Fibroblast of upper back skin (primary cell): ENCODE measurements around the gene SLC49A4.

Experiments used
- DNase-seq: peaks from one replicate; pipeline ENCODE4 v3.0.0-alpha.2; 2013

SLC49A4 gene

DNA sequence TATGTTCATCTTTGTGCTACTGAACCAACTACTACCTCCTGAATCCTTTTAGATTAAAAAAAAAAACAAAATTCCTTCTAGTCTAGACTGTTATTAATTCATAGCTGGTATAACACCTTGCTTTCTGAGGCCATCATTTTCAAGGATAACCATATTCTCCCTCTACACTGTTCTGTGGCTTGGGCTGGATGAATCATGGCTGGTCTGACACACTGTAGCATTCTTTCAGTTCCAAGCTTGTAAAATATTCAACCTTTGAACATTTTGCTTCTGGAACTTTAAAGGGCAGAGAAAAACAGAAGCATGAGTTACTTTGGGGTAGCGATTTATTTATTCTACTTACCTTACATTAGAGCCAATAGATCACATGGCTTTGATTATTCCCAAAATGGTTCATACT lies 8.8 kb upstream of the SLC49A4 start:
- DNase-seq: peak; percentile 85

DNA sequence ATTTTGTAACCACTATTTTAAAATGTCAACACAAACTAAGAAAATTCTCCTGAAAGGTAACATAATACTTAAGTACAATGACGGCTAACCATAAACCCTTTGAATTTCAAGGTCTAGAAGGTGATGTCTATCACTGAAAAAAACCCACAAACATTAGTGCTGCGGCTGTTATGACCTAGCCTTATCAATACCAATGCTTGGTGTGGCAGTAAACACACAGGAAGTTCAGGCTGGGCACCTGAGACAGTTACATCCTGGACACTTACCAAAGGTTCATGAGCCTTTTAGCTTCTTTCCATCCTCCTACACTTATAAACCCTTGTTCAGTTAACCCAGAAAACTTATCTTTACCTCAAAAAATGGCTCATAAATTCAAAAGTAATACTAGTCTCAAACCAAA lies 7.0 kb upstream of the SLC49A4 start:
- DNase-seq: no peak

DNA sequence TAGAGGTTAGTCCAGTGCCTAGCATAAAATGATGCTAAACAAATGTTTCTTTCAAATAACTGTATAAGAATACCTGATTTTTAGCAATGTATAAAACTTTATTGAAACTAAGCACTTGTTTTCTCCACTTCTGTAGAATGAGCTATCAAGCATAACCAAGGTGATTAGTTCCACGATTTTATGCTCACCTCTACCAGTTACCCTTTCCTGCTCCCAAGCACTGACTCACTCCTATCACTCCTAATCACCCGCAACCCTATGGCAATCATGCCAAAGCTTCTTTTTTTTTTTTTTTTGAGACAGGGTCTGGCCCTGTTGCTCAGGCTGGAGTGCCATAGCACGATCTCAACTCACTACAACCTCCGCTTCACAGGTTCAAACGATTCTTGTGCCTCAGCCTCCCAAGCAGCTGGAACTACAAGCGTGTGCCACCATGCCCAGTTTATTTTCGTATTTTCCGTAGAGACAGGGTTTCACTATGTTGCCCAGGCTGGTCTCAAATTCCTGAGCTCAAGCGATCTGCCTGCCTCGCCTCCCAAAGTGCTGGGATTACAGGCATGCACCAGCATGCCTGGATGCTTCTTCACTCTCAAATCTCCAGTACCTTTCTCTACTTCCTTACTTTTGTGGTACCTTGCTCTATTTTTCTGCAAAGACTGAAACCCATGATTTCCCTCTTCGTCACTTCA lies 5.1 kb upstream of the SLC49A4 start:
- no peak for DNase-seq

DNA sequence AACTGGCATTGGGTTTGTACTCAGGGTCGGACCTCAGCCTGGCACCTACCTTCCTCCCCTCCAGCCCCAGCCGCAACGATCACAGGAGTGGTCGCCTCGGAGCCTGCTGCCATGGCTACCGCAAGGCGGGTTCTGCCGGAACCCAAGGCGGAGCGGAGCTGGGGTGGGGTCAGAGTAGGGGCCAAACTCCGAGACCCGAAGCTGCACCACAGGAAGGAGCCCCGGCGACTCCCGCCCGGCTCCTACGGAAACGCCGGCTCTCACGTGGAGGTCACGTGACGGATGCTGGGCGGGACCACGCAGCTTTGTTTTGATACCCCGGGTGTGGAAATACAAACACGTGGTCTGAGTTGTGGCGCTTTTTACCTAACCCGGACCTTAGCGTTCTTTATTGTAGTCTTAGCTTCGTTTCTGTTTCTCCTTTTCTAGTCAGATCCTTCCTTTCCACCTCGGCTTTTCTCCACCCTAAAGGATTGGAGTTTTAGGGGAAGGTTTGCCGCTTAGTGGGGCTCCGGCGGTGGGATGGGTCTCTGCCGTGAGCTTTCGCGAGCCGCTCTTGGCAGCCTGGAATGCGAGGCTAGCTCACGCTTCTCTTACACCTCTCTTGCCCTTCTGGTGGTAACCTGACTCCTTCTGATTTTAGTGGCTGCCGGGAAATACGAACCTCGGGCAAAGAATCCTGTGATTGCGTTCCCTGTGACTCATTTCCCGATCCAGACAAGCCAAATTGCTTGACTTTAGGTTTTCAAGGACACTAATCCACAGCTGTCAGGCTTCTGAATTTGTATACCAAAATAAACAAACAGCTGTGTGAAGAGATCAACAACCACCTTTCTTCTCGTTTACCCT lies 1.1 kb upstream of the SLC49A4 start, which contains the start of gene HSPBAP1:
Gene HSPBAP1 (minus strand): TSS at position 264 of the 849 bp plus-strand sequence. CDS start 151 bp downstream, at position 113.
- DNase-seq: peak; percentile 87

DNA sequence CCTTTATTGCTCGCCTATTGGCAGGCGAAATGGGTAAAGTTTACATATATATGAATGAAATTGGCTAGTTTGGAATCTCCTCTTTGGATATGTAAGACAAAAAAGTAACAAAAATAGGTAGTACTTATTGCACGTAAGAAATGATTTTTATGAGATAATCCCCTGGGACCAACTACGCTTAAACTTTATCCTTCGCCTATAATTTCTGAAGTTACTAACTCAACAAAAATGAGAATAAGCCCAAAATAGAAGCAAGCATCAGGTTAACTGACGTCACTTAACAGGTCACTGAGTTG lies 438 bp upstream of the SLC49A4 start:
- DNase-seq: no peak

DNA sequence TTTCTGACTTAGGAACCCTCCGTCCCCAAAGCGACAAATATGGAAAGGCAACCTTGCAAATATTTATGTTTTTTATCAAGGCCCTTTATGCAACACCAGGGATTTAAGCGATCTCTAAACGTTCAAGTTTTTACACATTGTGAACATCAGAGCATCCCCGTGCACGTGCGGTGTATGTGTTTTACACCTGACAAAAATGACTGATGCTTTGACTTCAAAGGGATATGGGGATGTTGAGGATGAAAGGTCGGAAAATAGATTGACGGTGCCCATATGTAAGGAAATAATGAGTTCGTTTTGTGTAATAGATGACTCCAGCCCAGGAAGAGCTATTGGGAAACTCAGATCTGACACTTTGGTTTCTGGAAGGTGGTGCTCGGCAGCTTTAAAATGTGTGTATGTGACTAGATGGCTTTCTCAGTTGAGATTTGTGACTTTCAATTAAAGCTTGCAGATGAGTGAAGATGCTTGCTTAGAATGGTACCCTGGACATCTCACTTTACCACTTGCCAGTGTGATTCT lies 866 bp downstream of the SLC49A4 start:
- no peak for DNase-seq

DNA sequence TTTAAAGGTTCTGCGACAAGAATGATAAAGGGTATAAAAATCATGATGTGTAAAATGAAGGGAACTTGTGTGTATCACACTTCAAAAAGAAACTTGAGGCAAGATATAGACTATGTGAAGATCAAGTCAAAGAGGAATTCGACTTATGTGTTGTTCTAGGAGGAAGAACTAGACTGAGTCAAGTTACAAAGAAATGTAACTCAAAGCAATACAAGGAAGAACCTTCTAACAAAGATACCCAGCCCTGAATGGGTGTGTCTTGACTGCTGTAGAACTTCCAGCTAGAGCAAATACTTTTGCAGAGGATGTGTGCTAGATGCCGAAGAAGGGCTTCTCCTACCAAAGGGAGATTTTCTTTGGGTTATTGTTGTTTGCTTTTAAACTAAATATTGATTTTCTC lies 2.4 kb downstream of the SLC49A4 start:
- peak; percentile 7 for DNase-seq

DNA sequence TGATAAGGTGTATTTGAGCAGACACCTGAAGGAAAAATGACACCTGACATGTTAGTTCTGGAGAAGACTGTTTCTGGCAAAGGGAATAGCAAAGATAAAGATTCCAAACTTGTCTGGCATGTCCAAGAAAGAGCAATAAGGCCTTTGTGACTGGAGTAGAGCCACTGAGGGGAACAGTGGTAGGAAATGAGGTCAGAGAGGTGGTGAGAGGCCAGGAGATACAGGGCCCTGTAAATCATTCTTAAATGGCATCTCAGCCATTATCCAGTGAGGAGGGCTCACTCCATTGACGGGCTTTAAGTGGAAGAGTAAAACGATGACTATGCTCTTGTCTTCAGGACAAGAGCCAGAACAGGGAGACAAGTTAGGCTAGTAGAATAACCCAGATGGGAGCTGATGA lies 4.5 kb downstream of the SLC49A4 start:
- DNase-seq: no peak

DNA sequence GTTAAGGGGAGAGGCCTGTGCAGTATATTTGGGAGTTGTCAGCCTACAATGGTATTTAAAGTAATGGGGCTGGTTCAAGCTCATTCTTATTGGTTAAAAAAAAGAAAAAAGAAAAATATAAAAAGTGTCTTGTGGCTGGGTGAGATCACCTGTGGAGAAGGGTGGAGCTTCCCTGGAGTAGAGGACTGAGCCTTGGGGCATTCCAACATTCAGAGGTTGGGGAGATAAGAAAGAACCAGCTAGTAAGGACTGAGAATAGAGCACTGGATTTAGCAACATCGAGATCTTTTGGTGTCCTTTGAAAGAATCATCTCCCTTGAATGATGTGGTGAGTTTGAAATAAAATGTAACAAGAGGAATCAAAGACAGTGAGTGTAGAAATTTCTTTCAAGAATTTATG lies 5.2 kb downstream of the SLC49A4 start:
- no peak for DNase-seq

DNA sequence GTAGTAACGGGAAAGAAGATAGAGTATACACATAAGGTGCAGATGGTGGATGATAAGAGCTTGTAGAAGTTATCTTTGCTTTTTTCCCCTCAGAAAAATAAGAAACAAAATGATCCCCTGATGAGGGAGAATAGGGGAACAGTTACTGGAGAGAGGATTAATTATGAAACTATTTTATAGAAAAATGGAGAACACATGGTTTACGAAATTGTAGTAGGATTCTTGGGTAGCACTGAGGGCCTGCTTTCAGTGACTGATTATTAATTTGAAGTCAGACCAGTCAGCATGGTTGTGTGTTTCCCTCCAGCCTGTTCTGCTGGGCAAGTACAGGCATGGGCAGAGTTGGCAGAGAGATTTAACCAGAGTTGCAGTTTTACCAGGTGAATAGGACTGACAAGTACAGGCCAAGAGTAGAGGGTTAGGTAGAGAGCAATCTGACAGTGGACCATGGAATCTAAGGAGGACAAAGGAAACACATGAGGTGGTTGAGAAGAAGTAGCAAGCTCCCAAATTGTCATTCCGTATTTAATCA lies 5.9 kb downstream of the SLC49A4 start:
- DNase-seq: no peak

DNA sequence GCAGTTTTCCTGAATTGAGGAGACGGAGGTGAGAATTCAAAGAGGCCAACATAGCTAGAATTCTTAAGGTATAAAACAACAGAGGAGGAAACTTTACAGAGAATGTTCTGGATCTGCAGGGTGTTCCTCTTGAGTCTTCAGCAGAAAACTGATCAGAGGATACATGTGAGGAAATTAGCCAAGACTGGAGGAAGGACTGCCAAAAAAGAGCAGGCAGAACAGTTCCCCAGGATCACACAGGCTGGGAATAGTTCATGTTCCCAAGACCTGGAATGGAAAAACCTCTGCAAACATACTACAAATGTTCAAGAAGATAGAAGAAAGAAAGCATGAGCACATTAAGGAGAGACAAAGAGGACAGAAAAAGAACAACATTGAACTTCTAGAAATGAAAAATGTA lies 7.5 kb downstream of the SLC49A4 start:
- DNase-seq: no peak

DNA sequence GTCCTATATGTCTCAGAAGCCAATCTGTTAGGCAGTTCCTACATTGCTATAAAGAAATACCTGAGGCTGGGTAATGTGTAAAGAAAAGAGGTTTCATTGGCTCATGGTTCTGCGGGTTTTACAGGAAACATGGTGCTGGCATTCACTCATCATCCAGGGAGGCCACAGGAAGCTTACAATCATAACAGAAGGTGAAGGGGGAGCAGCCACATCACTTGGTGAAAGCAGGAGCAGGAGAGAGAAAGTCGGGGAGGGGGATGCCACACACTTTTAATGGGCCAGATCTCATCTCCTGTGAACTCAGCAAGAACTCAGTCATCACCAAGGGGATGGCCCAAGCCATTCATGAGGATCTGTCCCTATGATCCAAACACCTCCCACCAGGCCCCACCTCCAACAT lies 9.1 kb downstream of the SLC49A4 start:
- no peak for DNase-seq

DNA sequence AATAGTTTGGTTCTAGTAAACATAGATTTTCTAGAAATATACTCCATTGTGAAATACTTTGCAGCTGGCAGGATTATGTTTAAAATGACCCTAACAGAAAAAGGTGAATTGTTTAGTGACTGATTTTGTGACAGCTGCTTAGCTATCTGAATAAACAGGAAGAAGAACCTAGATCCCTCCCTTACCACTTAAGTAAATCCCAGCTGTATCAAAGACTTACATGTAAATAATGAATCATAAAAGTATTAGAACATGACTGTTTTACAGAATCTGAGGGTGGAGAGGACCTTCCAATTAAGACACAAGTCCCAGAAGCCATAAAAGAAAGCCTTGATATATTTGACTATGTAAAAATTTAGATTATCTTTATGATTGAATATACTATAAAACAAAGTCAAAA lies 15.9 kb downstream of the SLC49A4 start:
- no peak for DNase-seq

DNA sequence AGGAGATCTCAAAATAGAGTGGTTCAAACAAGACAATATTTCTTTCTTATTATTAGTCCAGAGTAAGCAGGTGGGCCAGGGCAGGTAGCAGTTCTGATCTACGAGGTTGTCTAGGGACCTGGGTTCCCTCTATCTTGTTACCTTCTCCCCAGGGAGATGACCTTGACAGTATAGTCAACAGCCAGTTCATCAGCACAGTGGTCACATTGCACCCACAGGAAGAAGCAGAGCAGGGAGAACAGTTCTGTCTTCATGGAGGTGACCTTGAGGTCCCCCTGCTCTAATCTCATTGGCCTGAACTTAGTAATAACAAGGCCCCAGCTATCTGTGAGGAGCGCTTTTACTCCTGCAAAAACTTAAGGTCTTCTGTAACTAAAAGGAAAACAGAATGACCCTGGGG lies 21.7 kb downstream of the SLC49A4 start:
- DNase-seq: no peak

DNA sequence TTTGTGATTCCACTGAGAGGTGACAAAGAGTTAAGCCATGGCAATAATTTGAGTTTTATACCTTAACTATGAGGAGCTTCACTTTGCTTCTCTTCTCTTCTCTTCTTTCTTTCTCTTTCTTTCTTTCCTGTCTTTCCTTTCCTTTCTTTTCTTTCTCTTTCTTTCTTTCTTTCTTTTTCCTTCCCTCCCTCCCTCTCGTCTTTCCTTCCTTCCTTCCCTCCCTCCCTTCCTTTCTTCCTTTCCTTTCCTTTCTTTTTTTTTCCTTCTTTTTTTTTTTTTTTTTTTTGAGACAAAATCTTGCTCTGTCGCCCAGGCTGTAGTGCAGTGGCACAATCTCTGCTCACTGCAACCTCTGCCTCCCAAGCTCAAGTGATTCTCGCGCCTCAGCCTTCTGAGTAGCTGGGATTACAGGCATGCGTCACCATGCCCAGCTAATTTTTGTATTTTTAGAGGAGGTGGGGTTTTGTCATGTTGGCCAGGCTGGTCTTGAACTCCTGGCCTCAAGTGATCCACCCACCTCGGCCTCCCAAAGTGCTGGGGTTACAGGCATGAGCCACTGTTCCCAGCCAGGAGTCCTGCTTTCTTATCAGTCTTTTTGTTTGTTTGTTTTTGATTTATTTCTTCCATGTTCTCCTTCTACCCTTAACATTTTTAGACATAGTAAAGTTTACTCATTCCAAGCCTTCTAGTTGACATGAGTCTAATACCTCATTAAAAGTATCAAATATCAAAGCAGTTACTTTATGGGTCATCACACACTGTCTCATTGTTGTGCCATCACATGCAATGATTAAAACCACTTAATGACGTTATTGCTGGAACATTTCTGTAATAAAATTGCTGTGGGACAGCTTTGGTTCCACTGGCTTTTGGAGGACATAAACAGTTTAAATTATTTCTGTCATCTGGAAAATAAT lies 29.9 kb downstream of the SLC49A4 start:
- DNase-seq: no peak

DNA sequence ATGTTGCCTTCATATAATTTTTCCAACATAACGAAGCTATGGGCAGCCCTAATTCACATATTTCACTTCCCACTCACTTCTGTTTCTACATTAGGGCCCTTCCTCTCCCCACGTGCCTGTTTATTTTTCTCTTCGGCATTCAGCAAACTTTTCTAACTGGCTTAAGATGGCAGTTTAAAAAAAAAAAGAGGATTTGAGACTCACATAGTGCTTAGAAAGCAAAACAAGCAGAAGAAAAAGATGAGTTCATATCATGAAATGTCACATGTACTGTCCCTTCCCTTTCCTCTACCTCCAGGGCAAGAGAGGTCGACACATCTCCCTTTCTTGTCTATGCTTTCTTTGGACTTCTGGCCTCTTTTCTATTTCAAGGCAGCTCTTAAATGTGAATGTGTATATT lies 30.6 kb downstream of the SLC49A4 start:
- no peak for DNase-seq

DNA sequence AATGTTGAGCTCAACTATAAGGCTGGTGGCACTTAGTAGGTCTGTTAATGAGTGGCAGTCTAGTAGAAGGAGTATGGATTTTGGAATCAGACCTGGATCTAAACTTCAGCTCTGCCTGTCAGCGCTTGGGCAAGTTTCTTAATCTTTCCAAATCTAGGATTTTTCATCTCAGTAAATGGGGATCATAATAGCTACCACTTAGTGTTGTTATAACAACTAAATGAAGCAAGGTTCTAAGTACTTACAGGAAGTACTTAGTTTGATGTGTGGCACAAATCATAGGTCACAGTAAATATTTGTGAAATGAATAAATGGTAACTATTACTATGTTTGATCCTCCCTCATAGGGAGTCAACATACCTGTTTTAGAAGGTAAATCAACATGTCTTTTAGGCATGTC lies 31.4 kb downstream of the SLC49A4 start:
- no peak for DNase-seq

DNA sequence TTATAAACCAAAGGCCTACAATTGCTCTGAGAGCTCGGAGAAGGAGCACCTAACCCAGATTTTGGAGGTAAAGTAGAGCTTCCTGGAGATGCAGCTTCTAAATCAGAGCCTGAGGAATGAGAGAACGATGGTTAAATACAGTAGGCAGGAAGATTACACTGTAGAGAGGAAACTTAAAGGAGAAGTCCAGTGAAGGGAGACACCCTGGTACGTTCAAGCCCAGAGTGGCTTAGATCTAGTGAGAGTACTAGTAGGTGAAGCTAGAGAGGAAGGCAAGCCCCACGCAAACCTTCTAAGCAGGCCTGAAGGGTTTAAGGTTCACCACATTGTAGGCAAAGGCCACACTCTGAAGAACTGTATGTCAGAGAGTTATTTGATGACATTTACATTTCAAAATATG lies 33.4 kb downstream of the SLC49A4 start:
- DNase-seq: no peak

DNA sequence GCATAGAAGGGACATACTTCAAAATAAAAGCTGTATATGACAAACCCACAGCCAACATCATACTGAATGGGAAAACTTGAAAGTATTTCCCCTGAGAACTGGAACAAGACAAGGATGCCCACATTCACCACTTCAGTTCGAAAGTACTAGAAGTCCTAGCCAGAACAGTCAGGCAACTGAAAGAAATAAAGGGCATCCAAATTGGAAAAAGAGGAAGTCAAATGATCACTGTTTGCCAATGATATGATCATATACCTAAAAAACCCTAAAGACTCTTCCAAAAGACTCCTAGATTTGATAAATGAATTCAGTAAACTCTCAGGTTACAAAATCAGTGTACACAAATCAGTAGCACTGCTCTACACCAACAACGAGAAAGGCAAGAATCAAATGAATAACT lies 40.7 kb downstream of the SLC49A4 start:
- no peak for DNase-seq

DNA sequence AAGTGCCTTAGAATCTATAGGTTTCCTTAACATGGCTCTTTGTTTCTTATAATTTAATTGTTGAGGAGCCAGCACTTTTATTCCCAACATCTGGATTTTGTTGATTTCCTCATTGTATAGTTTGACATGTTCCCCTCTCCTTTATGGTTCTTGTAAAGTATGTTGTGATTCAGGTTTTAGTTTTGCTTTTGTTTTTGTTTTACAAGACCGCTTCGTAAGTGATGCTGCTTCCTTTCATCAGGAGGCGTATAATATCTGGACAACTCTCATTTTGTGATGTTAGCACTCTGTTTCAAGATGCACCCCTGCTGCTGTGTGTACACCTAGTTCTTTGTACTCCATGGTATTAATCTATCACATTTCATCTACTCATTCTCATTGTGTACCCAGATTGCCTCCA lies 48.7 kb downstream of the SLC49A4 start:
- DNase-seq: no peak

DNA sequence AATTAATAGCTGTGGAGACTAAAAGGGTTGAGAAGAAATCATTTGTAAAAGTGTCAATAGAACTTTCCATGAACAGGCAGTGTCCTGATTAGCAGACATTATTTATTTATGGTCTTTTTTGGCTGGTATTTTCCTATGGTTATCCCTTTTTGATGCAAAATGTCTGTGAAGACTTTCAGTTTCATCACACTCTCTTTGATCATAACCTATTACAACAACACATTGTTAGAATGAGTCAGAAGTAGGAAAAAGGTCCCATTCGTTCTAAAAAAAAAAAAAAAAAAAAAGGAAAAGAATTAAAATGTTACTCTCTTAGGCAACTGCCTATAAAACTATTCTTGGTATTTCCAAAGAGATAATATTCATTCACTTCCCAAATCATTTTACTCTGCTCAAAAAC lies 62.1 kb downstream of the SLC49A4 start:
- DNase-seq: peak; percentile 23

DNA sequence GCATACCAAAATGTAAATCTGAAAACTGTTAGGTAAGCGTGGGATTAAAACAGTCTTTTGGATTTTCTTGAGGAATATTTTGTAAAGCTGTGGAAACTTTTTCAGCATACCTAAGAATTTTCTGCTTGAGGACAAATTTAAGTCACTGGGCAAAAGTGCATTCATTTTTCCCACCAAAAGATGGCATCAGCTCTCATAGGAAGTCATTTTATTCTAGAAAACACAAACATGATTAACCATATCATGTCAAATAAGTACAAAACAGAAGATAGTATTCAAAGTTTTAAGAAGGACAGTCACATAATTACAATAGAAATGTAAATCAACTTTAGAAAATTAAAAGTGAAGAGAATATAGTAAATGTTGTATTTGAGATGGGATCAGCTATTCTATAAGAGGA lies 63.5 kb downstream of the SLC49A4 start:
- DNase-seq: peak; percentile 22
